HG02885 (cell line): ENCODE measurements around the gene SLC25A26.

Source experiments
- ATAC-seq: cut with Tn5 transposase; IDR thresholded peaks from one replicate; pipeline ENCODE4 v1.9.1; 2021; ENCODE audit warnings: mild to moderate bottlenecking; ENCODE audit not compliant: unreplicated experiment, poor library complexity

SLC25A26 gene

GRCh38 chr3:66363148-66363547, 142.3 kb downstream of the SLC25A26 start:
- ATAC-seq, result no peak

- ATAC-seq, result no peak
Measured at GRCh38 chr3:66365080-66365479, 144.3 kb downstream of the SLC25A26 start.

- ATAC-seq, result no peak
Measured at GRCh38 chr3:66366747-66367146, 145.9 kb downstream of the SLC25A26 start.

GRCh38 chr3:66367979-66368378, 147.2 kb downstream of the SLC25A26 start:
- ATAC-seq, result no peak

- ATAC-seq, result no peak
Measured at GRCh38 chr3:66370179-66370578, 149.4 kb downstream of the SLC25A26 start.

- ATAC-seq, result no peak
Measured at GRCh38 chr3:66371432-66371831, 150.6 kb downstream of the SLC25A26 start.

GRCh38 chr3:66372681-66373350, 152.0 kb downstream of the SLC25A26 start:
- no peak for ATAC-seq

GRCh38 chr3:66376568-66376967, 155.8 kb downstream of the SLC25A26 start:
- no peak for ATAC-seq

- ATAC-seq, result no peak
Measured at GRCh38 chr3:66377800-66378199, 157.0 kb downstream of the SLC25A26 start.

GRCh38 chr3:66378256-66378655, 157.5 kb downstream of the SLC25A26 start:
- ATAC-seq, result no peak

GRCh38 chr3:66379565-66379964, 158.8 kb downstream of the SLC25A26 start:
- no peak for ATAC-seq

- ATAC-seq, result no peak
Measured at GRCh38 chr3:66380200-66380932, 159.6 kb downstream of the SLC25A26 start.

GRCh38 chr3:66381626-66382025, 160.8 kb downstream of the SLC25A26 start:
- ATAC-seq, result no peak

GRCh38 chr3:66382142-66382541, 161.3 kb downstream of the SLC25A26 start:
- no peak for ATAC-seq

GRCh38 chr3:66383023-66383422, 162.2 kb downstream of the SLC25A26 start:
- ATAC-seq, result no peak

- ATAC-seq, result no peak
Measured at GRCh38 chr3:66383998-66384745, 163.4 kb downstream of the SLC25A26 start.

- no peak for ATAC-seq
Measured at GRCh38 chr3:66385066-66385465, 164.3 kb downstream of the SLC25A26 start.

- peak; percentile 75 for ATAC-seq
Measured at GRCh38 chr3:66386011-66386924, 165.5 kb downstream of the SLC25A26 start.

- ATAC-seq, result peak; percentile 46
Measured at GRCh38 chr3:66386925-66387650, 166.3 kb downstream of the SLC25A26 start.

GRCh38 chr3:66390013-66390412, 169.2 kb downstream of the SLC25A26 start:
- ATAC-seq, result peak; percentile 54
